Measurements from ENCODE around the gene DUSP21.
"Not testable (repeated sequence)": the region's sequence is repeated elsewhere in the genome, so short reads cannot be mapped to it uniquely, and the experiment has no call there.

Gene DUSP21

GRCh38 chrX:44843753-44844152 is at the start of gene DUSP21:
Gene DUSP21, plus strand, starts transcription at chrX:44844021. Its CDS starts 112 bp downstream, at chrX:44844133.
- no peak for DNase-seq

- no peak for DNase-seq
These were observed 47.8 kb upstream of the DUSP21 start for GRCh38 chrX:44795945-44796450.

- DNase-seq = no peak
These were observed 41.2 kb upstream of the DUSP21 start for GRCh38 chrX:44802613-44803012.

- DNase-seq = no peak
These were observed 28.1 kb upstream of the DUSP21 start for GRCh38 chrX:44815681-44816080.

- no peak for DNase-seq
These were observed 27.5 kb upstream of the DUSP21 start for GRCh38 chrX:44816367-44816766.

GRCh38 chrX:44817029-44817428 is 26.8 kb upstream of the DUSP21 start:
- DNase-seq = no peak

- DNase-seq = no peak
These were observed 21.2 kb upstream of the DUSP21 start for GRCh38 chrX:44822601-44823000.

- DNase-seq = not testable (repeated sequence)
These were observed 20.6 kb upstream of the DUSP21 start for GRCh38 chrX:44823193-44823592.

GRCh38 chrX:44828008-44828605 is 15.7 kb upstream of the DUSP21 start:
- DNase-seq = peak in 9 of 56 donors; percentile 0 to 28 (median 1)

- no peak for DNase-seq
These were observed 14.0 kb upstream of the DUSP21 start for GRCh38 chrX:44829832-44830231.

- no peak for DNase-seq
These were observed 1.1 kb upstream of the DUSP21 start for GRCh38 chrX:44842550-44843317.

- no peak for DNase-seq
These were observed 511 bp upstream of the DUSP21 start for GRCh38 chrX:44843318-44843702.

GRCh38 chrX:44844204-44844603 is 383 bp downstream of the DUSP21 start:
- no peak for DNase-seq

- DNase-seq = not testable (repeated sequence)
These were observed 7.1 kb downstream of the DUSP21 start for GRCh38 chrX:44850891-44851290.

GRCh38 chrX:44871114-44871645 is 27.4 kb downstream of the DUSP21 start:
- DNase-seq = peak in 2 of 56 donors; percentile 0 to 13

- DNase-seq = peak in 27 of 56 donors; percentile 1 to 75 (median 41)
These were observed 28.4 kb downstream of the DUSP21 start for GRCh38 chrX:44871931-44872820.

- peak; percentile 63 to 100 (median 96) for DNase-seq
These were observed 29.1 kb downstream of the DUSP21 start, which contains the start of gene KDM6A for GRCh38 chrX:44872821-44873414. Gene KDM6A, plus strand, starts transcription at chrX:44873188. Its CDS starts 364 bp downstream, at chrX:44873552.

- DNase-seq = peak in 48 of 56 donors; percentile 2 to 82 (median 50)
These were observed 29.8 kb downstream of the DUSP21 start for GRCh38 chrX:44873415-44874276.

- DNase-seq = peak in 29 of 56 donors; percentile 0 to 48 (median 10)
These were observed 30.8 kb downstream of the DUSP21 start for GRCh38 chrX:44874420-44875184.
